SU-DHL-6 (cell line): ENCODE results near the gene KCNJ1.

Source experiments
- H2AFZ ChIP-seq: fragments of 200-600 bp; sonication (generic); 2 replicates; pipeline ENCODE4 v1.6.1; 2014; ENCODE audit warnings: low read depth, mild to moderate bottlenecking, moderate library complexity, mixed read lengths, antibody characterized with exemption, low read length; ENCODE audit not compliant: severe bottlenecking
- H3F3A ChIP-seq: fragments of 200-600 bp; shearing (Covaris generic); 2 replicates; pipeline ENCODE4 v1.6.0; 2016; ENCODE audit warnings: antibody characterized with exemption, mild to moderate bottlenecking; ENCODE audit not compliant: insufficient read depth
- H3K27ac ChIP-seq: fragments of 200-600 bp; sonication (generic); 2 replicates; pipeline ENCODE4 v1.5.1; 2016; ENCODE audit warnings: low read depth, mild to moderate bottlenecking, low read length, moderate library complexity, mixed read lengths
- H3K27me3 ChIP-seq: fragments of 200-600 bp; sonication (generic), shearing (Covaris generic); 2 replicates; pipeline ENCODE4 v1.6.0; 2014; ENCODE audit warnings: mild to moderate bottlenecking, low read length
- H3K36me3 ChIP-seq: fragments of 200-600 bp; sonication (generic); 2 replicates; pipeline ENCODE4 v1.6.1; 2014; ENCODE audit warnings: mild to moderate bottlenecking, low read length, mixed read lengths
- H3K4me2 ChIP-seq: fragments of 300-600, 200-600 bp; shearing (Covaris generic), sonication (generic); 2 replicates; pipeline ENCODE4 v1.6.0; 2014; ENCODE audit warnings: low read length, low read depth, mild to moderate bottlenecking; ENCODE audit not compliant: poor library complexity, severe bottlenecking
- H3K4me3 ChIP-seq: fragments of 200-600 bp; sonication (generic); 2 replicates; pipeline ENCODE4 v1.5.1; 2014; ENCODE audit warnings: antibody characterized with exemption, low read length, mild to moderate bottlenecking, mixed read lengths; ENCODE audit not compliant: insufficient read depth, poor library complexity, severe bottlenecking
- H3K79me2 ChIP-seq: fragments of 200-600 bp; sonication (generic); 2 replicates; pipeline ENCODE4 v1.6.1; 2014; ENCODE audit warnings: mild to moderate bottlenecking, low read length, moderate library complexity; ENCODE audit not compliant: insufficient read depth
- H3K9ac ChIP-seq: fragments of 200-600 bp; sonication (generic); 2 replicates; pipeline ENCODE4 v1.7.0; 2014; ENCODE audit warnings: mild to moderate bottlenecking, low read length
- H3K9me2 ChIP-seq: fragments of 200-600 bp; sonication (generic); replicated peaks from 2 replicates; pipeline ENCODE4 v1.6.1; 2014; ENCODE audit warnings: low read length; ENCODE audit not compliant: insufficient read depth
- H3K9me3 ChIP-seq: fragments of 200-600 bp; sonication (generic); 2 replicates; pipeline ENCODE4 v1.6.1; 2014; ENCODE audit warnings: low read length, mixed read lengths; ENCODE audit not compliant: insufficient read depth
- H4K20me1 ChIP-seq: fragments of 200-600 bp; sonication (generic); 2 replicates; pipeline ENCODE4 v1.6.1; 2014; ENCODE audit warnings: low read depth, mild to moderate bottlenecking, antibody characterized with exemption, low read length, moderate library complexity, mixed read lengths
- EZH2phosphoT487 ChIP-seq: fragments of 200-600 bp; sonication (generic), shearing (Covaris generic); conservative IDR thresholded peaks from 2 replicates; pipeline ENCODE4 v1.6.1; 2018; ENCODE audit warnings: mild to moderate bottlenecking, antibody characterized with exemption, low read length, moderate library complexity, mixed read lengths
- TF ChIP-seq, protein P1 (sequence below): fragments of 200-600 bp; sonication (generic); IDR thresholded peaks from one replicate; pipeline ENCODE4 v1.5.1; 2017; ENCODE audit warnings: antibody characterized with exemption, mild to moderate bottlenecking, low read length, moderate library complexity; ENCODE audit not compliant: insufficient read depth, poor library complexity, severe bottlenecking

KCNJ1 gene

DNA sequence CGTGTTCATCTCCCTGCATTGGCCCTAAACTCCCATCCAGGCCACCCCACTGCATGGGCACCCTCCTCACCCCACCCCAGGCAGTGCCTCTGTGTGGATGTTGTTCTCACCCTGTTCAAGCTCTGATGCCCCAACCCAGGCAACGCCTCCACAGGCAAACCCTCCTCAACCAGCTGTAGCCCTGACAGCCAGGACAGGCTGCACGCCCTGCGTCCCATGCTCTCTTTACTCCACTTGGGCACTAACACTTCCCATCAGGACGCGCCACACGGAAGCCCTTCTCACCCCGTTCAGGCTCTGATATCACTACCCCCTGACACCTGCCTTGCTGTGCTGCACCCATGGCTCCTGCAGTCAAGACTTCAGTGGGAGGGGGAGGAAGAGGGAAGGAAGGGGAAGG is 47.9 kb downstream of the KCNJ1 start:
- no peaks in the 10 kb centered on the region for H3K36me3 ChIP-seq
- no peaks in the 10 kb centered on the region for H3K79me2 ChIP-seq
- no peak overlapping the region for H3K9ac ChIP-seq
- H4K20me1 ChIP-seq: no peaks in the 10 kb centered on the region
- no peak overlapping the region for H3K4me2 ChIP-seq
- TF ChIP-seq, protein P1, sequence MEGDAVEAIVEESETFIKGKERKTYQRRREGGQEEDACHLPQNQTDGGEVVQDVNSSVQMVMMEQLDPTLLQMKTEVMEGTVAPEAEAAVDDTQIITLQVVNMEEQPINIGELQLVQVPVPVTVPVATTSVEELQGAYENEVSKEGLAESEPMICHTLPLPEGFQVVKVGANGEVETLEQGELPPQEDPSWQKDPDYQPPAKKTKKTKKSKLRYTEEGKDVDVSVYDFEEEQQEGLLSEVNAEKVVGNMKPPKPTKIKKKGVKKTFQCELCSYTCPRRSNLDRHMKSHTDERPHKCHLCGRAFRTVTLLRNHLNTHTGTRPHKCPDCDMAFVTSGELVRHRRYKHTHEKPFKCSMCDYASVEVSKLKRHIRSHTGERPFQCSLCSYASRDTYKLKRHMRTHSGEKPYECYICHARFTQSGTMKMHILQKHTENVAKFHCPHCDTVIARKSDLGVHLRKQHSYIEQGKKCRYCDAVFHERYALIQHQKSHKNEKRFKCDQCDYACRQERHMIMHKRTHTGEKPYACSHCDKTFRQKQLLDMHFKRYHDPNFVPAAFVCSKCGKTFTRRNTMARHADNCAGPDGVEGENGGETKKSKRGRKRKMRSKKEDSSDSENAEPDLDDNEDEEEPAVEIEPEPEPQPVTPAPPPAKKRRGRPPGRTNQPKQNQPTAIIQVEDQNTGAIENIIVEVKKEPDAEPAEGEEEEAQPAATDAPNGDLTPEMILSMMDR: no peak
- H3K4me3 ChIP-seq: no peak overlapping the region
- H3K27me3 ChIP-seq: no peaks in the 10 kb centered on the region
- H3K27ac ChIP-seq: no peak overlapping the region
- no peaks in the 10 kb centered on the region for H3F3A ChIP-seq
- no peaks in the 10 kb centered on the region for H3K9me2 ChIP-seq
- H2AFZ ChIP-seq: no peak overlapping the region
- no peaks in the 10 kb centered on the region for H3K9me3 ChIP-seq

- Histone ChIP-seq H3K9ac (no peak overlapping the region), H3F3A (no peaks in the 10 kb centered on the region), H3K4me2 (no peak overlapping the region), H2AFZ (no peak overlapping the region), H3K27me3 (no peaks in the 10 kb centered on the region), H4K20me1 (no peaks in the 10 kb centered on the region), H3K36me3 (no peaks in the 10 kb centered on the region), H3K4me3 (no peak overlapping the region), H3K9me3 (no peaks in the 10 kb centered on the region), H3K9me2 (no peaks in the 10 kb centered on the region), H3K79me2 (no peaks in the 10 kb centered on the region), H3K27ac (no peak overlapping the region)
- TF ChIP-seq, protein P1: no peak
- TF ChIP-seq EZH2phosphoT487: no peak
Measured at GRCh38 chr11:128814856-128815705, 52.0 kb downstream of the KCNJ1 start.

GRCh38 chr11:128813729-128814128 is 53.4 kb downstream of the KCNJ1 start:
- Histone ChIP-seq H3K9ac (no peak overlapping the region), H3K4me3 (no peak overlapping the region), H3K79me2 (no peaks in the 10 kb centered on the region), H3K9me3 (no peaks in the 10 kb centered on the region), H3F3A (no peaks in the 10 kb centered on the region), H3K36me3 (no peaks in the 10 kb centered on the region; the same call in 1 of the 2 replicates), H3K27me3 (no peaks in the 10 kb centered on the region), H3K4me2 (no peak overlapping the region), H4K20me1 (no peaks in the 10 kb centered on the region), H3K27ac (no peak overlapping the region), H3K9me2 (no peaks in the 10 kb centered on the region), H2AFZ (no peak overlapping the region)
- TF ChIP-seq EZH2phosphoT487: no peak
- TF ChIP-seq, protein P1: no peak
